HG03520 (cell line): ENCODE data around the gene ASCC2.

Source experiments
- ATAC-seq: cut with Tn5 transposase; IDR thresholded peaks from one replicate; pipeline ENCODE4 v1.9.1; 2021; ENCODE audit warnings: mild to moderate bottlenecking, moderate library complexity; ENCODE audit not compliant: unreplicated experiment

Gene ASCC2

GRCh38 chr22:29788339-29789279 lies 49.5 kb downstream of the ASCC2 start:
- ATAC-seq, result no peak

- no peak for ATAC-seq
Measured at GRCh38 chr22:29787371-29787980, 50.6 kb downstream of the ASCC2 start.

GRCh38 chr22:29786031-29786430 lies 52.0 kb downstream of the ASCC2 start:
- no peak for ATAC-seq

- no peak for ATAC-seq
Measured at GRCh38 chr22:29784451-29785361, 53.4 kb downstream of the ASCC2 start.

- ATAC-seq, result no peak
Measured at GRCh38 chr22:29782061-29782845, 55.8 kb downstream of the ASCC2 start.

GRCh38 chr22:29780748-29781676 lies 57.1 kb downstream of the ASCC2 start:
- ATAC-seq, result no peak

- ATAC-seq, result no peak
Measured at GRCh38 chr22:29780220-29780619, 57.9 kb downstream of the ASCC2 start.

GRCh38 chr22:29773233-29773632 lies 64.8 kb downstream of the ASCC2 start:
- ATAC-seq, result no peak

GRCh38 chr22:29772170-29772641 lies 65.9 kb downstream of the ASCC2 start:
- no peak for ATAC-seq

- no peak for ATAC-seq
Measured at GRCh38 chr22:29769723-29770321, 68.3 kb downstream of the ASCC2 start.

- no peak for ATAC-seq
Measured at GRCh38 chr22:29768052-29768693, 69.9 kb downstream of the ASCC2 start.

- ATAC-seq, result peak; percentile 57
Measured at GRCh38 chr22:29767171-29768051, 70.7 kb downstream of the ASCC2 start, which contains the start of gene UQCR10. Gene UQCR10 (plus strand): TSS chr22:29767369. CDS start chr22:29767399, 30 bp downstream.

- ATAC-seq, result peak; percentile 87
Measured at GRCh38 chr22:29766632-29767170, 71.4 kb downstream of the ASCC2 start, which contains the start of gene ZMAT5. Gene ZMAT5 (minus strand): TSS chr22:29767007. CDS start chr22:29748544, 18,463 bp downstream.

GRCh38 chr22:29765905-29766631 lies 72.0 kb downstream of the ASCC2 start:
- ATAC-seq, result peak; percentile 3

- ATAC-seq, result no peak
Measured at GRCh38 chr22:29762263-29762662, 75.8 kb downstream of the ASCC2 start.

- ATAC-seq, result no peak
Measured at GRCh38 chr22:29758959-29759358, 79.1 kb downstream of the ASCC2 start.
